Neuronal stem cell (in vitro differentiated cells): ENCODE data around the gene TMEM154.

ENCODE experiments used
- DNase-seq: peaks from one replicate; pipeline ENCODE4 v3.0.0-alpha.2; 2013; ENCODE audit warnings: low spot score
- H2AFZ ChIP-seq: one replicate; pipeline ENCODE4 v1.6.1; 2013; ENCODE audit warnings: mild to moderate bottlenecking, low read length, inconsistent platforms
- H2AK5ac ChIP-seq: 2 replicates; pipeline ENCODE4 v1.6.1; 2013; ENCODE audit warnings: low read depth, mild to moderate bottlenecking, inconsistent platforms, low read length, moderate library complexity, mixed read lengths
- H2BK120ac ChIP-seq: 2 replicates; pipeline ENCODE4 v1.6.1; 2013; ENCODE audit warnings: low read depth, mild to moderate bottlenecking, inconsistent platforms, low read length, moderate library complexity, mixed read lengths
- H2BK12ac ChIP-seq: one replicate; pipeline ENCODE4 v1.6.1; 2013; ENCODE audit warnings: low read length, inconsistent platforms
- H2BK15ac ChIP-seq: 2 replicates; pipeline ENCODE4 v1.6.1; 2013; ENCODE audit warnings: mild to moderate bottlenecking, low read length, inconsistent platforms, mixed read lengths
- H2BK5ac ChIP-seq: one replicate; pipeline ENCODE4 v1.6.1; 2013; ENCODE audit warnings: inconsistent platforms, mild to moderate bottlenecking, low read length, moderate library complexity
- H3K14ac ChIP-seq: one replicate; pipeline ENCODE4 v1.6.1; 2013; ENCODE audit warnings: low read length, inconsistent platforms
- H3K18ac ChIP-seq: 2 replicates; pipeline ENCODE4 v1.6.1; 2013; ENCODE audit warnings: low read length, inconsistent platforms
- H3K23ac ChIP-seq: 2 replicates; pipeline ENCODE4 v1.6.1; 2013; ENCODE audit warnings: low read depth, mild to moderate bottlenecking, mixed read lengths, low read length, inconsistent platforms; ENCODE audit not compliant: poor library complexity
- H3K27ac ChIP-seq: replicated peaks from 3 replicates; pipeline ENCODE4 v1.5.1; 2013; ENCODE audit warnings: low read length, inconsistent platforms
- H3K27me3 ChIP-seq, 3 experiments: 2 replicates each; pipeline ENCODE4 v1.6.1; 2013; ENCODE audit warnings: low read length in 3 of 3, mild to moderate bottlenecking in 2 of 3, inconsistent platforms in 1 of 3, low read depth in 1 of 3, mixed read lengths in 1 of 3, moderate library complexity in 1 of 3; ENCODE audit not compliant: control insufficient read depth in 3 of 3, insufficient read depth in 3 of 3
- H3K36me3 ChIP-seq, 2 donors: replicated peaks in 1 of 2; 2 replicates each; pipeline ENCODE4 v1.6.1; 2013; ENCODE audit warnings: low read length in 2 of 2; ENCODE audit not compliant: control insufficient read depth in 2 of 2, insufficient read depth in 2 of 2
- H3K4ac ChIP-seq: 2 replicates; pipeline ENCODE4 v1.6.1; 2013; ENCODE audit warnings: inconsistent platforms, mild to moderate bottlenecking, low read length, moderate library complexity
- H3K4me1 ChIP-seq, 2 donors: 1 replicate in 1 of 2; 2 replicates in 1 of 2; pipeline ENCODE4 v1.6.1; 2013; ENCODE audit warnings: low read length in 2 of 2, low read depth in 1 of 2; ENCODE audit not compliant: control insufficient read depth in 2 of 2, insufficient read depth in 1 of 2
- H3K4me2 ChIP-seq: one replicate; pipeline ENCODE4 v1.6.1; 2013; ENCODE audit warnings: mild to moderate bottlenecking, low read length, inconsistent platforms; ENCODE audit not compliant: insufficient read depth, poor library complexity, severe bottlenecking
- H3K4me3 ChIP-seq, 2 donors: 2 replicates each; pipeline ENCODE4 v1.5.1; 2013; ENCODE audit warnings: low read length in 2 of 2, mild to moderate bottlenecking in 2 of 2, inconsistent platforms in 1 of 2, moderate library complexity in 1 of 2
- H3K79me1 ChIP-seq: one replicate; pipeline ENCODE4 v1.6.1; 2013; ENCODE audit warnings: low read depth, mild to moderate bottlenecking, inconsistent platforms, low read length, moderate library complexity
- H3K9ac ChIP-seq: one replicate; pipeline ENCODE4 v1.6.1; 2013; ENCODE audit warnings: mild to moderate bottlenecking, low read depth, low read length, inconsistent platforms; ENCODE audit not compliant: poor library complexity
- H3K9me3 ChIP-seq, 2 donors: replicated peaks in 1 of 2; 2 replicates each; pipeline versions ENCODE3 to v1.6.1; 2013; ENCODE audit warnings: low read length in 2 of 2, mild to moderate bottlenecking in 2 of 2, inconsistent platforms in 1 of 2, low read depth in 1 of 2, mixed read lengths in 1 of 2, moderate library complexity in 1 of 2; ENCODE audit not compliant: control insufficient read depth in 2 of 2, insufficient read depth in 1 of 2
- H4K8ac ChIP-seq: one replicate; pipeline ENCODE4 v1.6.1; 2013; ENCODE audit warnings: low read depth, mild to moderate bottlenecking, inconsistent platforms, low read length, moderate library complexity
- H4K91ac ChIP-seq: one replicate; pipeline ENCODE4 v1.6.1; 2013; ENCODE audit warnings: low read length, low read depth, mild to moderate bottlenecking, inconsistent platforms; ENCODE audit not compliant: poor library complexity
- WGBS, 2 donors: extraction: QIAGEN DNeasy Blood & Tissue Kit; methylation state at CpG; one replicate each; pipeline ENCODE4 v1.1.7; 2013; ENCODE audit warnings: missing lambda C conversion rate in 2 of 2, mixed read lengths in 1 of 2; ENCODE audit not compliant: insufficient read length in 2 of 2, insufficient replicate concordance in 1 of 2; ENCODE audit errors: extremely low coverage in 2 of 2; 5-methylcytosine and 5-hydroxymethylcytosine counted together

Gene TMEM154

DNA sequence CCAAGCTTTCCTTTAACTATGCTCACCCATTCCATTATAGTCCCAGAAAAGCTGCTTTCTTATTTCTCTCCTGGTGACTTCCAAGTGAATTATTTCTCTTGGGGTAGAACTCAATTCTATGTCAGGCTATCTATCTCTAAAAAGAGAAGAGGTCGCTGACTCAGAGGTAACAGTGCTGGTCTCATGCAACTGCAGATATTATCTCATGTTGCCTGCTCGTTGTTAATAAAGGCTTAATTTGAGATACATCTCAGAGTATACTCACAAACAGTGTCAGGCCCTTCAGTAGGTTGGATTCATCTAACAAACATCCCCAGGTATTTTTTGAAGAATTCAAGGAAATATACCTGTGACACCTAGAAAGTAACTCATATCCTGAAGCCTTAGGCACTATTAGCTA is 2.7 kb downstream of the TMEM154 start:
- Histone ChIP-seq H3K27ac (no peak overlapping the region), H3K27me3 (peaks cover 0 to 60% (median 7%) of the 10 kb centered on the region in 3 experiments), H3K4ac (no peak overlapping the region), H3K4me3 (no peak overlapping the region), H2BK120ac (no peak overlapping the region), H3K23ac (no peak overlapping the region), H3K9ac (no peak overlapping the region), H3K4me2 (no peak overlapping the region), H2BK15ac (no peak overlapping the region), H2BK5ac (no peak overlapping the region), H2AK5ac (no peak overlapping the region), H3K36me3 (no peaks in the 10 kb centered on the region), H3K14ac (no peak overlapping the region), H3K79me1 (no peaks in the 10 kb centered on the region), H4K8ac (no peak overlapping the region), H3K4me1 (peaks cover 0 to 5% of the 10 kb centered on the region in 2 donors), H2BK12ac (no peak overlapping the region), H3K18ac (no peak overlapping the region), H4K91ac (no peak overlapping the region), H2AFZ (no peak overlapping the region), H3K9me3 (no peaks in the 10 kb centered on the region)
- WGBS, 2 donors: no CpG with 5 or more reads among the region's 2 CpGs
- no peak for DNase-seq

DNA sequence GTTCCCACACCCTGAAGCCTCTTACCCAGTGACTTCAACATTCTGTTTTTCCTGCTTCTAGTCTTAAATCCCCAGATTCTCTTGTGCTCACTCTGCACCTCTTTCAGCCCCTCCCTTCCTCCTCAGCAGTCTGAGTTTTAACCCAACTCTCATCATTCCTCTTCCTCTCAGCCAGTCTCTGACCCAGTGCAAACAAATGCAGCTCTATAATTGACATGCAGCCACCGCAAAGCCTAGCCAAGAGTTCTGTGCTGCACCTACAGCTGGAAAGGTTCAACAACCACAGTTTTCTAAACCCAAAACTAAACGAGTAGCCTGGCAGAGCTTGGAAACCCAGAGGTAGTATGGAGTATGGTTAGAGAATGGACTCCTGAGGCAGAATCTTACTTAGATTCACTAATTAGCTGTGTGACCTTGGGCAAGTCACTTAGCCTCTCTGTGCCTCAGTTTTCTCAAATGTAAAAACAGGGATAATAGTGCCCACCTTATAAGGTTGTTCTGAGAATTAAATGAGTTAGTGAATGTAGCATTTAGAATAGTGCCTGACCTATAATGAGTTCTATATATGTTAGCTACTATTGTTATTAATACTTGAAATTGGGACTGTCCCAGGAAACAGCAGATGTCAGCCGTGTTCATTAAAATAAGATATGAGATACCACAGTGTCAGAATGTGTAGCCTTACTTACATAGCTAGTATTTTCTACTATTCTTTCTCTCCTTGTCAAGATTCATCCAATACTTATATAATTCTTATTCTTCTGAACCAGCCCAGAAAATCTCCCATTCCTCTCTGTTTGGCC is 3.5 kb downstream of the TMEM154 start:
- Histone ChIP-seq H4K8ac (no peak overlapping the region), H3K4ac (no peak overlapping the region), H3K36me3 (no peaks in the 10 kb centered on the region), H2BK120ac (no peak overlapping the region), H3K4me3 (no peak overlapping the region), H3K14ac (no peak overlapping the region), H2BK12ac (no peak overlapping the region), H2BK5ac (no peak overlapping the region), H3K18ac (peak overlapping the region; percentile 18), H3K4me1 (peaks cover 0 to 5% of the 10 kb centered on the region in 2 donors), H3K27ac (no peak overlapping the region), H2AK5ac (no peak overlapping the region), H3K23ac (no peak overlapping the region), H2BK15ac (no peak overlapping the region), H4K91ac (no peak overlapping the region), H3K4me2 (no peak overlapping the region), H3K9me3 (no peaks in the 10 kb centered on the region), H3K27me3 (peaks cover 0 to 51% (median 7%) of the 10 kb centered on the region in 3 experiments), H3K9ac (no peak overlapping the region), H2AFZ (no peak overlapping the region), H3K79me1 (no peaks in the 10 kb centered on the region)
- WGBS, 2 donors: no CpG with 5 or more reads among the region's 3 CpGs
- no peak for DNase-seq

GRCh38 chr4:152674359-152674758 is 5.4 kb downstream of the TMEM154 start:
- Histone ChIP-seq H3K27me3 (peaks cover 0 to 32% (median 2%) of the 10 kb centered on the region in 3 experiments), H3K18ac (no peak overlapping the region), H3K27ac (no peak overlapping the region), H3K23ac (no peak overlapping the region), H3K79me1 (no peaks in the 10 kb centered on the region), H2BK120ac (no peak overlapping the region), H4K8ac (no peak overlapping the region), H3K36me3 (no peaks in the 10 kb centered on the region), H3K14ac (no peak overlapping the region), H3K4me3 (no peak overlapping the region), H3K4me1 (peaks cover 0 to 2% of the 10 kb centered on the region in 2 donors), H4K91ac (no peak overlapping the region), H3K4me2 (no peak overlapping the region), H3K9ac (no peak overlapping the region), H2BK15ac (no peak overlapping the region), H2BK5ac (no peak overlapping the region), H2AFZ (no peak overlapping the region), H3K9me3 (no peaks in the 10 kb centered on the region), H2BK12ac (no peak overlapping the region), H3K4ac (no peak overlapping the region), H2AK5ac (no peak overlapping the region)
- no CpG with 5 or more reads among the region's 3 CpGs for WGBS, 2 donors
- no peak for DNase-seq

- no peaks in the 10 kb centered on the region for H3K36me3 ChIP-seq
- H3K18ac ChIP-seq: no peak overlapping the region
- no peak overlapping the region for H4K8ac ChIP-seq
- no peak overlapping the region for H3K9ac ChIP-seq
- no peak overlapping the region for H3K23ac ChIP-seq
- no peak overlapping the region for H3K14ac ChIP-seq
- no peak overlapping the region for H3K4me2 ChIP-seq
- no peak overlapping the region for H3K4ac ChIP-seq
- peaks cover 0 to 29% (median 0%) of the 10 kb centered on the region in 3 experiments for H3K27me3 ChIP-seq
- WGBS, 2 donors: no CpG with 5 or more reads among the region's 4 CpGs
- DNase-seq: no peak
- H3K27ac ChIP-seq: no peak overlapping the region
- no peaks in the 10 kb centered on the region for H3K79me1 ChIP-seq
- H2AFZ ChIP-seq: no peak overlapping the region
- no peak overlapping the region for H2BK5ac ChIP-seq
- peaks cover 0 to 2% of the 10 kb centered on the region in 2 donors for H3K4me1 ChIP-seq
- H2BK120ac ChIP-seq: no peak overlapping the region
- H2AK5ac ChIP-seq: no peak overlapping the region
- no peak overlapping the region for H2BK15ac ChIP-seq
- H3K9me3 ChIP-seq: no peaks in the 10 kb centered on the region
- no peak overlapping the region for H3K4me3 ChIP-seq
- no peak overlapping the region for H4K91ac ChIP-seq
- H2BK12ac ChIP-seq: no peak overlapping the region
Observed at GRCh38 chr4:152673489-152673888, 6.3 kb downstream of the TMEM154 start.
